Measurements from ENCODE around the gene HES2. TPM values are rescaled to one million over a fixed set of nuclear protein-coding genes. Genes with fewer than 3 reads are reported as not detected.
"Not testable (repeated sequence)": the region's sequence is repeated elsewhere in the genome, so short reads cannot be mapped to it uniquely, and the experiment has no call there.

HES2 gene
- total RNA-seq, 1 donor from 2014 or later, result 5.9 TPM

- DNase-seq (ENCODE audit: extremely low spot score, unreplicated experiment), result no peak
- Mint-ChIP-seq H3K4me3 (no peak overlapping the region), H3K27ac (peak overlapping the region; percentile 15), H3K36me3 (peaks cover 5% of the 10 kb centered on the region), H3K27me3 (no peaks in the 10 kb centered on the region), H3K9me3 (no peaks in the 10 kb centered on the region), H3K4me1 (ENCODE audit: unreplicated experiment) (peaks cover 9% of the 10 kb centered on the region)
- TF ChIP-seq, protein P1, sequence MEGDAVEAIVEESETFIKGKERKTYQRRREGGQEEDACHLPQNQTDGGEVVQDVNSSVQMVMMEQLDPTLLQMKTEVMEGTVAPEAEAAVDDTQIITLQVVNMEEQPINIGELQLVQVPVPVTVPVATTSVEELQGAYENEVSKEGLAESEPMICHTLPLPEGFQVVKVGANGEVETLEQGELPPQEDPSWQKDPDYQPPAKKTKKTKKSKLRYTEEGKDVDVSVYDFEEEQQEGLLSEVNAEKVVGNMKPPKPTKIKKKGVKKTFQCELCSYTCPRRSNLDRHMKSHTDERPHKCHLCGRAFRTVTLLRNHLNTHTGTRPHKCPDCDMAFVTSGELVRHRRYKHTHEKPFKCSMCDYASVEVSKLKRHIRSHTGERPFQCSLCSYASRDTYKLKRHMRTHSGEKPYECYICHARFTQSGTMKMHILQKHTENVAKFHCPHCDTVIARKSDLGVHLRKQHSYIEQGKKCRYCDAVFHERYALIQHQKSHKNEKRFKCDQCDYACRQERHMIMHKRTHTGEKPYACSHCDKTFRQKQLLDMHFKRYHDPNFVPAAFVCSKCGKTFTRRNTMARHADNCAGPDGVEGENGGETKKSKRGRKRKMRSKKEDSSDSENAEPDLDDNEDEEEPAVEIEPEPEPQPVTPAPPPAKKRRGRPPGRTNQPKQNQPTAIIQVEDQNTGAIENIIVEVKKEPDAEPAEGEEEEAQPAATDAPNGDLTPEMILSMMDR (conservative IDR thresholded peaks at IDR 0.05), result no peak
These were observed 54.7 kb downstream of the HES2 start for GRCh38 chr1:6365047-6365446.

DNA sequence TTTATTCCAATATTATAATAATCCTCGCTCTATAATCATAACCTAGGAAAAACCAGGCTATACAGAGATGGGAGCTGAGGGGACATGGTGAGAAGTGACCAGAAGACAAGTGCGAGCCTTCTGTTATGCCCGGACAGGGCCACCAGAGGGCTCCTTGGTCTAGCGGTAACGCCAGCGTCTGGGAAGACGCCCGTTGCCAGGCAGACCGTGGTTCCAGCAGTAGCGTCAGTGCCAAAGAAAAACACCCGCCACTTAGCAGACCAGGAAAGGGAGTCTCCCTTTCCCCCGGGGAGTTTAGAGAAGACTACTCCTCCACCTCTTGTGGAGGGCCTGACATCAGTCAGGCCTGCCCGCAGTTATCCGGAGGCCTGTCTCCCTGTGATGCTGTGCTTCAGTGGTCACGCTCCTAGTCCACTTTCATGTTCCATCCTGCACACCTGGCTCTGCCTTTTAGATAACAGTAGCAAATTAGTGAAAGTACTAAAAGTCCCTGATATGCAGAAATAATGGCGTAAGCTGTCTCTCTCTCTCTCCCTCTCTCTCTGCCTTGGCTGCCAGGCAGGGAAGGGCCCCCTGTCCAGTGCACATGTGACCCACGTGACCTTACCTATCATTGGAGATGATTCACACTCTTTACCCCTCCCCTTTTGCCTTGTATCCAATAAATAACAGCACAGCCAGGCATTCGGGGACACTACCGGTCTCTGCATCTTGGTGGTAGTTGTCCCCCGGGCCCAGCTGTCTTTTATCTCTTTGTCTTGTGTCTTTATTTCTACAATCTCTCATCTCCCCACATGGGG lies 56.4 kb downstream of the HES2 start:
- TF ChIP-seq, protein P1 (conservative IDR thresholded peaks at IDR 0.05), result peak; percentile 80
- not testable (repeated sequence) for H3K27me3 Mint-ChIP-seq; H3K9me3 Mint-ChIP-seq; H3K4me3 Mint-ChIP-seq; DNase-seq (ENCODE audit: extremely low spot score, unreplicated experiment); H3K27ac Mint-ChIP-seq; H3K36me3 Mint-ChIP-seq
- H3K4me1 Mint-ChIP-seq (ENCODE audit: unreplicated experiment), result peaks cover 21% of the 10 kb centered on the region

Small RNAs within 50 kb of the gene (microRNA-seq; reads per million reads assigned to microRNA genes)
- gene MIR4252, result not detected

Other genes with a start within 250 kb of the HES2 start
- gene CHD5, start 239.6 kb downstream of the HES2 start, total RNA-seq (ENCODE audit: low replicate concordance), result 0.70 and 3.0 TPM in 2 replicates
- 499 and 541 TPM in 2 replicates for gene RPL22, start 220.3 kb downstream of the HES2 start, total RNA-seq (ENCODE audit: low replicate concordance)
- 34.5 and 37.0 TPM in 2 replicates for gene RNF207, start 213.8 kb downstream of the HES2 start, total RNA-seq (ENCODE audit: low replicate concordance)
- 56.6 and 63.5 TPM in 2 replicates for gene ICMT, start 184.0 kb downstream of the HES2 start, total RNA-seq (ENCODE audit: low replicate concordance)
- gene HES3, start 175.7 kb downstream of the HES2 start, total RNA-seq (ENCODE audit: low replicate concordance), result not detected in 2 replicates
- 6.1 and 8.5 TPM in 2 replicates for gene GPR153, start 158.8 kb downstream of the HES2 start, total RNA-seq (ENCODE audit: low replicate concordance)
- 31.8 and 40.0 TPM in 2 replicates for gene ACOT7, start 26.2 kb downstream of the HES2 start, total RNA-seq (ENCODE audit: low replicate concordance)
- gene ESPN, start 4.9 kb upstream of the HES2 start, total RNA-seq (ENCODE audit: low replicate concordance), result 13.8 and 15.6 TPM in 2 replicates
- 27.0 and 29.4 TPM in 2 replicates for gene TNFRSF25, start 46.3 kb upstream of the HES2 start, total RNA-seq (ENCODE audit: low replicate concordance)
- gene PLEKHG5, start 71.7 kb upstream of the HES2 start, total RNA-seq (ENCODE audit: low replicate concordance), result 28.5 and 30.6 TPM in 2 replicates
- 32.9 and 43.0 TPM in 2 replicates for gene NOL9, start 134.6 kb upstream of the HES2 start, total RNA-seq (ENCODE audit: low replicate concordance)
- gene TAS1R1, start 135.4 kb upstream of the HES2 start, total RNA-seq (ENCODE audit: low replicate concordance), result not detected in 2 replicates
- 30.7 and 44.2 TPM in 2 replicates for gene ZBTB48, start 160.1 kb upstream of the HES2 start, total RNA-seq (ENCODE audit: low replicate concordance)
- 13.6 and 15.1 TPM in 2 replicates for gene KLHL21, start 182.9 kb upstream of the HES2 start, total RNA-seq (ENCODE audit: low replicate concordance)
- 14.7 and 21.2 TPM in 2 replicates for gene PHF13, start 193.8 kb upstream of the HES2 start, total RNA-seq (ENCODE audit: low replicate concordance)
- gene THAP3, start 204.9 kb upstream of the HES2 start, total RNA-seq (ENCODE audit: low replicate concordance), result 18.4 and 21.6 TPM in 2 replicates

All from type B pancreatic cell (in vitro differentiated cells).